HepG2 (cell line): ENCODE measurements around the gene CPZ. TPM values are rescaled to one million over a fixed set of nuclear protein-coding genes. Genes with fewer than 3 reads are reported as not detected.

Experiments used
- ATAC-seq: fragments of 200-7000 bp; cut with Tn5 transposase; 3 replicates; pipeline ENCODE4 v1.9.1; 2020; ENCODE audit warnings: mild to moderate bottlenecking, moderate library complexity
- BruUV-seq: library from RNA; stranded (reverse); fragments of 400-500 nt; replicated peaks from 2 replicates; lab custom pipeline; 2021; lab: Mats Ljungman, UMichigan
- CTCF ChIA-PET: fragments of 300-600 bp; formaldehyde crosslinking; extraction: SDS; loops from one replicate; lab custom pipeline; 2021; ENCODE audit warnings: low total read pairs, inconsistent platforms, low intra/inter-chr PET ratio; lab: Yijun Ruan, JAX
- POLR2A ChIA-PET: fragments of 350-600 bp; sonication (Branson Sonifier 250); formaldehyde crosslinking; loops from one replicate; lab custom pipeline; 2020; ENCODE audit warnings: antibody characterized with exemption, inconsistent platforms; lab: Yijun Ruan, JAX
- DNase-seq: peaks from one replicate; pipeline ENCODE4 v3.0.0-alpha.2; 2015; ENCODE audit warnings: low spot score
- FAIRE-seq: peaks from 3 replicates; lab custom pipeline; 2011; peaks lifted over from hg19 to GRCh38; lab: Jason Lieb, UNC
- H2AFZ ChIP-seq: one replicate; pipeline ENCODE4 v1.6.1; 2011; ENCODE audit warnings: low read length, inconsistent platforms
- H3K27ac ChIP-seq: fragments of 300-600 bp; 3 replicates; pipeline ENCODE4 v1.8.0; 2011; ENCODE audit warnings: mixed run types, mild to moderate bottlenecking, mixed read lengths, low read length, inconsistent platforms; ENCODE audit not compliant: insufficient read depth; ENCODE audit errors: extremely low read length
- H3K27me3 ChIP-seq, 2 experiments: fragments of 200-600 bp in 1 of 2; 2 replicates in 1 of 2; 3 replicates in 1 of 2; pipeline versions ENCODE4 v1.6.0 to v1.8.0; 2011; ENCODE audit warnings: low read length in 2 of 2, mild to moderate bottlenecking in 2 of 2, moderate library complexity in 2 of 2, inconsistent platforms in 1 of 2; ENCODE audit not compliant: insufficient read depth in 2 of 2, control insufficient read depth in 1 of 2
- H3K36me3 ChIP-seq, 2 experiments: fragments of 200-600 bp in 1 of 2; replicated peaks in 1 of 2; 2 replicates in 1 of 2; 3 replicates in 1 of 2; pipeline versions ENCODE4 v1.5.1 to v1.8.0; 2011; ENCODE audit warnings: low read length in 2 of 2, inconsistent platforms in 1 of 2; ENCODE audit not compliant: insufficient read depth in 2 of 2, control insufficient read depth in 1 of 2
- H3K4me1 ChIP-seq: 2 replicates; pipeline ENCODE4 v1.5.1; 2012; ENCODE audit warnings: low read length, inconsistent platforms; ENCODE audit not compliant: insufficient read depth
- H3K4me2 ChIP-seq: 2 replicates; pipeline ENCODE4 v1.6.0; 2011; ENCODE audit warnings: low read depth, low read length, inconsistent platforms
- H3K4me3 ChIP-seq, 3 experiments: fragments of 200-600 bp in 1 of 3; sonication (generic), shearing (Covaris generic) in 1 of 3; replicated peaks in 1 of 3; 2 replicates each; pipeline ENCODE4 v1.5.1; 2011 to 2016; ENCODE audit warnings: low read length in 3 of 3, inconsistent platforms in 2 of 3, low read depth in 2 of 3, mild to moderate bottlenecking in 2 of 3, control low read depth in 1 of 3, mixed read lengths in 1 of 3; ENCODE audit not compliant: insufficient read depth in 1 of 3
- H3K79me2 ChIP-seq: one replicate; pipeline ENCODE4 v1.6.1; 2011; ENCODE audit warnings: low read length, inconsistent platforms; ENCODE audit not compliant: insufficient read depth
- H3K9ac ChIP-seq: 2 replicates; pipeline ENCODE4 v1.6.0; 2011; ENCODE audit warnings: mild to moderate bottlenecking, low read depth, low read length, inconsistent platforms; ENCODE audit not compliant: insufficient read depth
- H3K9me3 ChIP-seq: 2 replicates; pipeline ENCODE4 v1.5.1; 2012; ENCODE audit warnings: mild to moderate bottlenecking, low read length
- H4K20me1 ChIP-seq: 2 replicates; pipeline ENCODE4 v1.6.0; 2011; ENCODE audit warnings: inconsistent platforms, mild to moderate bottlenecking, low read length, moderate library complexity; ENCODE audit not compliant: insufficient read depth
- CHD4 ChIP-seq: fragments of 200-600 bp; sonication (generic); IDR thresholded peaks from 2 replicates; pipeline ENCODE4 v1.7.0; 2017; ENCODE audit warnings: mild to moderate bottlenecking, low read length, borderline replicate concordance
- ELF4 ChIP-seq: sonication (generic); formaldehyde crosslinking; IDR thresholded peaks from 2 replicates; pipeline ENCODE4 v1.5.0; 2020; ENCODE audit warnings: missing genetic modification reagents, mild to moderate bottlenecking, moderate library complexity, borderline replicate concordance
- HNF4G ChIP-seq, 2 experiments: sonication (generic) in 1 of 2; formaldehyde crosslinking in 1 of 2; IDR thresholded peaks; 2 replicates each; pipeline versions ENCODE4 v1.4.0 to v1.6.1; 2011 to 2020; ENCODE audit warnings: borderline replicate concordance in 2 of 2, low read depth in 2 of 2, mild to moderate bottlenecking in 2 of 2, low read length in 1 of 2, missing genetic modification reagents in 1 of 2, moderate library complexity in 1 of 2
- RARA ChIP-seq: IDR thresholded peaks from 2 replicates; pipeline ENCODE4 v1.6.1; 2016; ENCODE audit warnings: missing genetic modification reagents, missing compliant biosample characterization
- SKI ChIP-seq: fragments of 450-650 bp; IDR thresholded peaks from one replicate; pipeline ENCODE4 v1.6.1; 2018; ENCODE audit warnings: mild to moderate bottlenecking; ENCODE audit not compliant: partially characterized antibody
- XBP1 ChIP-seq: sonication (generic); formaldehyde crosslinking; IDR thresholded peaks from 2 replicates; pipeline ENCODE4 v1.5.0; 2020; ENCODE audit warnings: missing genetic modification reagents
- ZFP62 ChIP-seq: sonication (generic); formaldehyde crosslinking; IDR thresholded peaks from 2 replicates; pipeline ENCODE4 v1.4.0; 2020; ENCODE audit warnings: missing genetic modification reagents
- ZKSCAN1 ChIP-seq: fragments of 150-350 bp; IDR thresholded peaks from 2 replicates; pipeline ENCODE4 v1.6.1; 2014; ENCODE audit warnings: low read length
- ZNF292 ChIP-seq: sonication (generic); formaldehyde crosslinking; IDR thresholded peaks from 2 replicates; pipeline ENCODE4 v1.8.1; 2022; ENCODE audit warnings: mild to moderate bottlenecking, low read depth, missing genetic modification reagents, borderline replicate concordance
- ZNF337 ChIP-seq: sonication (generic); formaldehyde crosslinking; IDR thresholded peaks from 2 replicates; pipeline ENCODE4 v1.5.1; 2020; ENCODE audit warnings: missing genetic modification reagents, low read depth, mild to moderate bottlenecking, borderline replicate concordance
- ZNF75D ChIP-seq: sonication (generic); formaldehyde crosslinking; IDR thresholded peaks from 2 replicates; pipeline ENCODE4 v1.8.1; 2023; ENCODE audit warnings: missing genetic modification reagents, mild to moderate bottlenecking, borderline replicate concordance
- ZSCAN12 ChIP-seq: sonication (generic); formaldehyde crosslinking; IDR thresholded peaks from 2 replicates; pipeline ENCODE4 v1.9.0; 2021; ENCODE audit warnings: mild to moderate bottlenecking, missing genetic modification reagents
- WGBS: methylation state at CpG from one replicate; pipeline ENCODE4 v1.1.6; 2017; ENCODE audit warnings: low lambda C conversion rate; 5-methylcytosine and 5-hydroxymethylcytosine counted together
- in situ Hi-C: cut with HindIII; loops from 2 replicates; pipeline ENCODE4 v1.10.0; 2017; ENCODE audit warnings: low pct_unique_long_range_greater_than_20kb; ENCODE audit not compliant: extremely low pct_ligation_motif_present
- intact Hi-C: fragments of 100-400 bp; cut with micrococcal nuclease; formaldehyde crosslinking; loops from one replicate; pipeline ENCODE4 v1.10.0; 2022; ENCODE audit not compliant: unreplicated experiment
- polyA plus RNA-seq, 8 experiments: library from polyadenylated mRNA; depleted of rRNA in 3 of 8; stranded (reverse) in 7 of 8; unstranded in 1 of 8; fragments of >200 nt; fragmentation: Illumina TruSeq in 4 of 8; extraction: Trizol in 4 of 8; gene quantifications; 2 replicates each; pipeline versions ENCODE4 v1.2.1 to v1.2.3, GENCODE V29; 2011 to 2016; ENCODE audit warnings: low read depth in 4 of 8, missing spikeins in 1 of 8, mixed read lengths in 1 of 8; ENCODE audit not compliant: insufficient read depth in 1 of 8
- total RNA-seq, 5 experiments: library from RNA; depleted of rRNA; stranded (reverse); fragments of >200 nt; fragmentation: Illumina TruSeq; extraction: Trizol; gene quantifications; 2 replicates each; pipeline ENCODE4 v1.2.3, GENCODE V29; 2016; ENCODE audit warnings: low read depth in 1 of 5
- TF ChIP-seq, protein P1 (sequence below): sonication (generic); formaldehyde crosslinking; IDR thresholded peaks from 2 replicates; pipeline ENCODE4 v1.9.0; 2022; ENCODE audit warnings: low read depth, missing genetic modification reagents
- TF ChIP-seq, protein P2 (sequence below): sonication (generic); formaldehyde crosslinking; IDR thresholded peaks from 2 replicates; pipeline ENCODE4 v1.9.0; 2021; ENCODE audit warnings: missing genetic modification reagents, borderline replicate concordance
- TF ChIP-seq, protein P3 (sequence below): sonication (generic); formaldehyde crosslinking; IDR thresholded peaks from 2 replicates; pipeline ENCODE4 v1.4.0; 2020; ENCODE audit warnings: missing genetic modification reagents

CPZ gene
- total and polyA plus RNA-seq, 2 of the 13 experiments (the other 11 are each of a cell fraction or from before 2014, with no cell fraction given): 0.58 to 0.61 TPM

GRCh38 chr4:8637456-8637984, 45.0 kb downstream of the CPZ start:
- Histone ChIP-seq H3K4me2 (no peak overlapping the region), H3K36me3 (no peaks in the 10 kb centered on the region), H3K9me3 (no peaks in the 10 kb centered on the region), H3K4me1 (no peaks in the 10 kb centered on the region), H3K79me2 (no peaks in the 10 kb centered on the region), H2AFZ (no peak overlapping the region), H3K27me3 (peaks cover 7 to 37% of the 10 kb centered on the region in 2 experiments), H3K9ac (no peak overlapping the region), H3K27ac (no peak overlapping the region), H3K4me3 (no peak overlapping the region), H4K20me1 (no peaks in the 10 kb centered on the region)
- ATAC-seq: no peak
- 6% methylated on average over 2 of the region's 2 CpGs for WGBS
- CTCF ChIA-PET: no interaction called here
- POLR2A ChIA-PET: no interaction called here
- in situ Hi-C loops (no loop called here), intact Hi-C loops (no loop called here)
- TF ChIP-seq ZNF292 (CRISPR knock-in tag): no peak
- no peak for TF ChIP-seq XBP1
- no peak for TF ChIP-seq ZFP62
- TF ChIP-seq ELF4 (CRISPR knock-in tag): no peak
- TF ChIP-seq RARA: no peak
- no peak for TF ChIP-seq ZNF75D
- TF ChIP-seq, protein P1, sequence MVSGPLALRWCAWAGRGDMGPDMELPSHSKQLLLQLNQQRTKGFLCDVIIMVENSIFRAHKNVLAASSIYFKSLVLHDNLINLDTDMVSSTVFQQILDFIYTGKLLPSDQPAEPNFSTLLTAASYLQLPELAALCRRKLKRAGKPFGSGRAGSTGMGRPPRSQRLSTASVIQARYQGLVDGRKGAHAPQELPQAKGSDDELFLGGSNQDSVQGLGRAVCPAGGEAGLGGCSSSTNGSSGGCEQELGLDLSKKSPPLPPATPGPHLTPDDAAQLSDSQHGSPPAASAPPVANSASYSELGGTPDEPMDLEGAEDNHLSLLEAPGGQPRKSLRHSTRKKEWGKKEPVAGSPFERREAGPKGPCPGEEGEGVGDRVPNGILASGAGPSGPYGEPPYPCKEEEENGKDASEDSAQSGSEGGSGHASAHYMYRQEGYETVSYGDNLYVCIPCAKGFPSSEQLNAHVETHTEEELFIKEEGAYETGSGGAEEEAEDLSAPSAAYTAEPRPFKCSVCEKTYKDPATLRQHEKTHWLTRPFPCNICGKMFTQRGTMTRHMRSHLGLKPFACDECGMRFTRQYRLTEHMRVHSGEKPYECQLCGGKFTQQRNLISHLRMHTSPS: no peak
- BruUV-seq: no TSS peak
- no peak for FAIRE-seq
- DNase-seq: no peak

- no peaks in the 10 kb centered on the region for H4K20me1 ChIP-seq
- 3% methylated on average over 10 of the region's 10 CpGs for WGBS
- FAIRE-seq: no peak
- H3K9ac ChIP-seq: no peak overlapping the region
- no peak overlapping the region for H2AFZ ChIP-seq
- H3K4me3 ChIP-seq: no peak overlapping the region
- H3K79me2 ChIP-seq: no peaks in the 10 kb centered on the region
- POLR2A ChIA-PET: no interaction called here
- no peak for DNase-seq
- H3K27me3 ChIP-seq: peaks cover 8 to 51% of the 10 kb centered on the region in 2 experiments
- intact Hi-C loops (no loop called here), in situ Hi-C loops (no loop called here)
- no peak overlapping the region for H3K4me2 ChIP-seq
- H3K4me1 ChIP-seq: no peaks in the 10 kb centered on the region
- H3K27ac ChIP-seq: no peak overlapping the region
- no peak for ATAC-seq
- no peaks in the 10 kb centered on the region for H3K36me3 ChIP-seq
- CTCF ChIA-PET: no interaction called here
- no TSS peak for BruUV-seq
- no peaks in the 10 kb centered on the region for H3K9me3 ChIP-seq
- no peak for TF ChIP-seq ZSCAN12 (CRISPR knock-in tag)
- TF ChIP-seq CHD4: no peak
- no peak for TF ChIP-seq ZNF337 (CRISPR knock-in tag)
- TF ChIP-seq HNF4G (IDR thresholded peaks at IDR 0.05; ENCODE audit: borderline replicate concordance, low read depth, low read length): no peak
- TF ChIP-seq HNF4G (CRISPR knock-in tag; IDR thresholded peaks at IDR 0.05; ENCODE audit: borderline replicate concordance, low read depth): no peak
- no peak for TF ChIP-seq ZKSCAN1
- TF ChIP-seq, protein P2, sequence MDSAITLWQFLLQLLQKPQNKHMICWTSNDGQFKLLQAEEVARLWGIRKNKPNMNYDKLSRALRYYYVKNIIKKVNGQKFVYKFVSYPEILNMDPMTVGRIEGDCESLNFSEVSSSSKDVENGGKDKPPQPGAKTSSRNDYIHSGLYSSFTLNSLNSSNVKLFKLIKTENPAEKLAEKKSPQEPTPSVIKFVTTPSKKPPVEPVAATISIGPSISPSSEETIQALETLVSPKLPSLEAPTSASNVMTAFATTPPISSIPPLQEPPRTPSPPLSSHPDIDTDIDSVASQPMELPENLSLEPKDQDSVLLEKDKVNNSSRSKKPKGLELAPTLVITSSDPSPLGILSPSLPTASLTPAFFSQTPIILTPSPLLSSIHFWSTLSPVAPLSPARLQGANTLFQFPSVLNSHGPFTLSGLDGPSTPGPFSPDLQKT (CRISPR knock-in tag): no peak
- TF ChIP-seq, protein P3, sequence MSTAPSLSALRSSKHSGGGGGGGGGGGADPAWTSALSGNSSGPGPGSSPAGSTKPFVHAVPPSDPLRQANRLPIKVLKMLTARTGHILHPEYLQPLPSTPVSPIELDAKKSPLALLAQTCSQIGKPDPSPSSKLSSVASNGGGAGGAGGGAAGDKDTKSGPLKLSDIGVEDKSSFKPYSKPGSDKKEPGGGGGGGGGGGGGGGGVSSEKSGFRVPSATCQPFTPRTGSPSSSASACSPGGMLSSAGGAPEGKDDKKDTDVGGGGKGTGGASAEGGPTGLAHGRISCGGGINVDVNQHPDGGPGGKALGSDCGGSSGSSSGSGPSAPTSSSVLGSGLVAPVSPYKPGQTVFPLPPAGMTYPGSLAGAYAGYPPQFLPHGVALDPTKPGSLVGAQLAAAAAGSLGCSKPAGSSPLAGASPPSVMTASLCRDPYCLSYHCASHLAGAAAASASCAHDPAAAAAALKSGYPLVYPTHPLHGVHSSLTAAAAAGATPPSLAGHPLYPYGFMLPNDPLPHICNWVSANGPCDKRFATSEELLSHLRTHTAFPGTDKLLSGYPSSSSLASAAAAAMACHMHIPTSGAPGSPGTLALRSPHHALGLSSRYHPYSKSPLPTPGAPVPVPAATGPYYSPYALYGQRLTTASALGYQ (CRISPR knock-in tag): no peak
- no peak for TF ChIP-seq SKI
Measured at GRCh38 chr4:8639021-8639420, 46.5 kb downstream of the CPZ start.
